ENCODE data around the gene TAGAP.

DNA sequence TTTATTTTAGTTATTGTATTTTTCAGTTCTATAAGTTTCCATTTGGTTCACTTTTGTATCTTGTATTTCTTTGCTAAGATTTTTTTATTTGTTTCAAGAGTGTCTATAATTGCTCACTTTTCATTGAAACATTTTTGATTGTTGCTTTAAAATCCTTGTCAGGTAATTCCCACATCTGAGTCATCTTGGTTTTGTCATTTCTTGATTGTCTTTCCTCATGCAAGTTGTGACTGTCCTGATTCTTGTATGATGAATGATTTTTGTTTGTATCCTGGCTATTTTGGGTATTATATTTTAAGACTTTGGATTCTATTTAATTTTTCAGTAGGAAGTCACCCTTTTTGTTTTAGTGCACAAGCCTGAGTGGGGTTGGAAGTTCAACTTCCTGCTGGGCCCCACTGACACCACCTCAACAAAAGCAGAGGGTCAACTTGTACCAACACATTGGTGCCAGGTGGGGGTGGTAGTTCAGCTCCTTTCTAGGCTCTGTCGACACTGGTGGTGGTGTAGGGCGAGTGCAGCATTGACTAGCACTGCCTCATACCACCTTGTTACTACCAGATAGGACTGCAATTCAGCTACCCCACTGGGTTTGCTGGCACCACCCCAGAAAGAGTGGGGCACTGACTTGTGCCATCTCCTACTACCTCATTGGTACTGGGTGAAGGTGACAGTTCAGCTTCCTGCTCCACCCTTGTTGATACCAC is 53.6 kb downstream of the TAGAP start:
- TF ChIP-seq, protein P1, sequence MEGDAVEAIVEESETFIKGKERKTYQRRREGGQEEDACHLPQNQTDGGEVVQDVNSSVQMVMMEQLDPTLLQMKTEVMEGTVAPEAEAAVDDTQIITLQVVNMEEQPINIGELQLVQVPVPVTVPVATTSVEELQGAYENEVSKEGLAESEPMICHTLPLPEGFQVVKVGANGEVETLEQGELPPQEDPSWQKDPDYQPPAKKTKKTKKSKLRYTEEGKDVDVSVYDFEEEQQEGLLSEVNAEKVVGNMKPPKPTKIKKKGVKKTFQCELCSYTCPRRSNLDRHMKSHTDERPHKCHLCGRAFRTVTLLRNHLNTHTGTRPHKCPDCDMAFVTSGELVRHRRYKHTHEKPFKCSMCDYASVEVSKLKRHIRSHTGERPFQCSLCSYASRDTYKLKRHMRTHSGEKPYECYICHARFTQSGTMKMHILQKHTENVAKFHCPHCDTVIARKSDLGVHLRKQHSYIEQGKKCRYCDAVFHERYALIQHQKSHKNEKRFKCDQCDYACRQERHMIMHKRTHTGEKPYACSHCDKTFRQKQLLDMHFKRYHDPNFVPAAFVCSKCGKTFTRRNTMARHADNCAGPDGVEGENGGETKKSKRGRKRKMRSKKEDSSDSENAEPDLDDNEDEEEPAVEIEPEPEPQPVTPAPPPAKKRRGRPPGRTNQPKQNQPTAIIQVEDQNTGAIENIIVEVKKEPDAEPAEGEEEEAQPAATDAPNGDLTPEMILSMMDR (IDR thresholded peaks at IDR 0.05; ENCODE audit: poor library complexity): no peak
- TF ChIP-seq EZH2phosphoT487 (IDR thresholded peaks at IDR 0.05; ENCODE audit: low read depth, severe bottlenecking, unreplicated experiment): no peak
- no peak for TF ChIP-seq EZH2 (IDR thresholded peaks at IDR 0.05; ENCODE audit: borderline replicate concordance)
